H9 (cell line): ENCODE measurements around the gene PPARD. TPM values are rescaled to one million over a fixed set of nuclear protein-coding genes. Genes with fewer than 3 reads are reported as not detected.

ENCODE experiments used
- DNase-seq: peaks from one replicate; pipeline ENCODE4 v3.0.0-alpha.2; 2017
- H2AFZ ChIP-seq: one replicate; pipeline ENCODE4 v1.6.1; 2013; ENCODE audit warnings: mild to moderate bottlenecking, low read length, control low read depth, moderate library complexity
- H2AK5ac ChIP-seq: 2 replicates; pipeline ENCODE4 v1.6.1; 2013; ENCODE audit warnings: low read length, control low read depth, mixed read lengths; ENCODE audit not compliant: insufficient read length
- H2BK120ac ChIP-seq: one replicate; pipeline ENCODE4 v1.6.1; 2013; ENCODE audit warnings: low read depth, mild to moderate bottlenecking, low read length, control low read depth, inconsistent platforms; ENCODE audit not compliant: poor library complexity, severe bottlenecking
- H2BK12ac ChIP-seq: 2 replicates; pipeline ENCODE4 v1.6.1; 2013; ENCODE audit warnings: low read length, control low read depth, mixed read lengths, low read depth; ENCODE audit not compliant: insufficient read length
- H2BK15ac ChIP-seq: 2 replicates; pipeline ENCODE4 v1.6.1; 2013; ENCODE audit warnings: low read depth, low read length, control low read depth
- H2BK20ac ChIP-seq: one replicate; pipeline ENCODE4 v1.6.1; 2013; ENCODE audit warnings: low read depth, mild to moderate bottlenecking, low read length, control low read depth, inconsistent platforms; ENCODE audit not compliant: poor library complexity, severe bottlenecking
- H2BK5ac ChIP-seq: 2 replicates; pipeline ENCODE4 v1.6.1; 2013; ENCODE audit warnings: low read length, control low read depth, mixed read lengths; ENCODE audit not compliant: insufficient read length
- H3K14ac ChIP-seq: 2 replicates; pipeline ENCODE4 v1.6.1; 2013; ENCODE audit warnings: low read length, control low read depth; ENCODE audit not compliant: insufficient read depth
- H3K18ac ChIP-seq: 2 replicates; pipeline ENCODE4 v1.6.1; 2013; ENCODE audit warnings: low read depth, mild to moderate bottlenecking, mixed read lengths, low read length, control low read depth; ENCODE audit not compliant: insufficient read length
- H3K23ac ChIP-seq: 2 replicates; pipeline ENCODE4 v1.6.1; 2013; ENCODE audit warnings: low read length, control low read depth, mixed read lengths, low read depth; ENCODE audit not compliant: insufficient read length
- H3K23me2 ChIP-seq: 2 replicates; pipeline ENCODE4 v1.6.1; 2013; ENCODE audit warnings: low read depth, mild to moderate bottlenecking, mixed read lengths, low read length, control low read depth; ENCODE audit not compliant: insufficient read length, poor library complexity, severe bottlenecking
- H3K27ac ChIP-seq: 2 replicates; pipeline ENCODE4 v1.5.1; 2013; ENCODE audit warnings: low read length, control low read depth, mixed read lengths, low read depth; ENCODE audit not compliant: insufficient read length
- H3K27me3 ChIP-seq: 2 replicates; pipeline ENCODE4 v1.6.1; 2013; ENCODE audit warnings: low read length, control low read depth, inconsistent platforms; ENCODE audit not compliant: insufficient read depth
- H3K4ac ChIP-seq: 2 replicates; pipeline ENCODE4 v1.6.1; 2013; ENCODE audit warnings: low read depth, mild to moderate bottlenecking, control low read depth, inconsistent platforms, low read length, moderate library complexity
- H3K4me1 ChIP-seq: 2 replicates; pipeline ENCODE4 v1.6.1; 2013; ENCODE audit warnings: low read length, control low read depth, inconsistent platforms; ENCODE audit not compliant: insufficient read depth
- H3K4me2 ChIP-seq: 2 replicates; pipeline ENCODE4 v1.6.1; 2013; ENCODE audit warnings: low read length, control low read depth, mixed read lengths; ENCODE audit not compliant: insufficient read length, insufficient read depth
- H3K56ac ChIP-seq: 2 replicates; pipeline ENCODE4 v1.6.1; 2013; ENCODE audit warnings: low read depth, mild to moderate bottlenecking, mixed read lengths, low read length, control low read depth; ENCODE audit not compliant: insufficient read length
- H3K79me1 ChIP-seq: 2 replicates; pipeline ENCODE4 v1.6.1; 2013; ENCODE audit warnings: low read depth, mild to moderate bottlenecking, moderate library complexity, low read length, control low read depth, inconsistent platforms; ENCODE audit not compliant: insufficient read depth, poor library complexity, severe bottlenecking
- H3K79me2 ChIP-seq: 2 replicates; pipeline ENCODE4 v1.6.1; 2013; ENCODE audit warnings: low read length, control low read depth, inconsistent platforms; ENCODE audit not compliant: insufficient read depth
- H3K9ac ChIP-seq: 2 replicates; pipeline ENCODE4 v1.6.1; 2013; ENCODE audit warnings: low read length, control low read depth, mixed read lengths; ENCODE audit not compliant: insufficient read length; ENCODE audit errors: extremely low read depth
- H3K9me3 ChIP-seq: one replicate; pipeline ENCODE4 v1.6.1; 2013; ENCODE audit warnings: low read depth, low read length, inconsistent platforms; ENCODE audit not compliant: control insufficient read depth
- H3T11ph ChIP-seq: one replicate; pipeline ENCODE4 v1.6.1; 2013; ENCODE audit warnings: mild to moderate bottlenecking, low read length, control low read depth, inconsistent platforms
- H4K20me1 ChIP-seq: one replicate; pipeline ENCODE4 v1.6.1; 2013; ENCODE audit not compliant: control insufficient read depth, insufficient read length, insufficient read depth
- H4K5ac ChIP-seq: 2 replicates; pipeline ENCODE4 v1.6.1; 2013; ENCODE audit warnings: low read depth, mild to moderate bottlenecking, mixed read lengths, low read length, control low read depth; ENCODE audit not compliant: insufficient read length
- H4K8ac ChIP-seq: replicated peaks from 2 replicates; pipeline ENCODE4 v1.6.1; 2013; ENCODE audit warnings: low read length, control low read depth, mixed read lengths, low read depth; ENCODE audit not compliant: insufficient read length
- H4K91ac ChIP-seq: 2 replicates; pipeline ENCODE4 v1.6.1; 2013; ENCODE audit warnings: low read depth, mild to moderate bottlenecking, moderate library complexity, mixed read lengths, low read length, control low read depth; ENCODE audit not compliant: insufficient read length
- H3K27ac Mint-ChIP-seq, 3 experiments: 2 replicates in 2 of 3; 3 replicates in 1 of 3; pipeline ENCODE4 v1.8.0; 2020 to 2021; ENCODE audit warnings: mixed read lengths in 3 of 3, mild to moderate bottlenecking in 1 of 3, moderate library complexity in 1 of 3
- H3K27me3 Mint-ChIP-seq: 2 replicates; pipeline ENCODE4 v1.8.0; 2021; ENCODE audit warnings: low read depth, mild to moderate bottlenecking, moderate library complexity, mixed read lengths
- H3K36me3 Mint-ChIP-seq, 3 experiments: 2 replicates in 2 of 3; 3 replicates in 1 of 3; pipeline ENCODE4 v1.8.0; 2020 to 2021; ENCODE audit warnings: low read depth in 3 of 3, mixed read lengths in 3 of 3; ENCODE audit not compliant: insufficient read depth in 1 of 3
- H3K4me1 Mint-ChIP-seq, 2 experiments: 2 replicates each; pipeline ENCODE4 v1.8.0; 2020; ENCODE audit warnings: mixed read lengths in 2 of 2
- H3K4me3 Mint-ChIP-seq, 2 experiments: 2 replicates in 1 of 2; 3 replicates in 1 of 2; pipeline ENCODE4 v1.8.0; 2020 to 2021; ENCODE audit warnings: mild to moderate bottlenecking in 2 of 2, mixed read lengths in 2 of 2, moderate library complexity in 1 of 2
- H3K9me3 Mint-ChIP-seq, 2 experiments: 2 replicates in 1 of 2; 3 replicates in 1 of 2; pipeline ENCODE4 v1.8.0; 2020; ENCODE audit warnings: mild to moderate bottlenecking in 2 of 2, mixed read lengths in 2 of 2, moderate library complexity in 1 of 2
- WGBS: extraction: QIAGEN DNeasy Blood & Tissue Kit; methylation state at CpG from one replicate; pipeline ENCODE4 v1.1.7; 2013; ENCODE audit warnings: missing lambda C conversion rate, low lambda C conversion rate, mixed read lengths; ENCODE audit not compliant: insufficient read length; ENCODE audit errors: extremely low coverage; 5-methylcytosine and 5-hydroxymethylcytosine counted together
- total RNA-seq: library from RNA; stranded (reverse); gene quantifications from 2 replicates; pipeline ENCODE4 v1.2.1, GENCODE V29; 2021
- TF ChIP-seq, protein P1 (sequence below): fragments of 200-600 bp; sonication (generic); conservative IDR thresholded peaks from 3 replicates; pipeline ENCODE4 v1.8.0; 2021; ENCODE audit warnings: antibody characterized with exemption, mild to moderate bottlenecking

The PPARD gene
- total RNA-seq, 1 experiment from 2014 or later, result 11.7 TPM

DNA sequence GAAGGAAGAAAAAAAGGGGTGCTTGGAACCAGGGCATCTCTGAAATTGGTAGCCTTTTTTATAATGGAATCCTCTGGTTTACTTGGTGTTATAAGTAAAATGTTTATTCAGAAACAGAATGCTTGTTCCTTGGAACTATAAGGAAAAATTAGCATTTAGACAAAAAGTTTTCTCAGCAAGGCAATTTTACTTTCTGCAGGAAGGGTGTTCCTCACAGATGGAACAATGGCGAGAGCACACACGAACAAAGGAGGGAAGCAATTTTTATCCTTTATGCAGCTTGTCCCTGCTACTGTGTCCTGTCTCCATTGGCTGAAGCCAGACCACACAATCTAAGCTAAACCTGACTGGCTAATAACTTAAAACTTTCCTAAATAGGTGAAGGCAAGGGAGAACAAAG, 87.1 kb downstream of the PPARD start:
- H3K4me1 Mint-ChIP-seq, result peaks cover 21 to 41% of the 10 kb centered on the region in 2 experiments
- TF ChIP-seq, protein P1, sequence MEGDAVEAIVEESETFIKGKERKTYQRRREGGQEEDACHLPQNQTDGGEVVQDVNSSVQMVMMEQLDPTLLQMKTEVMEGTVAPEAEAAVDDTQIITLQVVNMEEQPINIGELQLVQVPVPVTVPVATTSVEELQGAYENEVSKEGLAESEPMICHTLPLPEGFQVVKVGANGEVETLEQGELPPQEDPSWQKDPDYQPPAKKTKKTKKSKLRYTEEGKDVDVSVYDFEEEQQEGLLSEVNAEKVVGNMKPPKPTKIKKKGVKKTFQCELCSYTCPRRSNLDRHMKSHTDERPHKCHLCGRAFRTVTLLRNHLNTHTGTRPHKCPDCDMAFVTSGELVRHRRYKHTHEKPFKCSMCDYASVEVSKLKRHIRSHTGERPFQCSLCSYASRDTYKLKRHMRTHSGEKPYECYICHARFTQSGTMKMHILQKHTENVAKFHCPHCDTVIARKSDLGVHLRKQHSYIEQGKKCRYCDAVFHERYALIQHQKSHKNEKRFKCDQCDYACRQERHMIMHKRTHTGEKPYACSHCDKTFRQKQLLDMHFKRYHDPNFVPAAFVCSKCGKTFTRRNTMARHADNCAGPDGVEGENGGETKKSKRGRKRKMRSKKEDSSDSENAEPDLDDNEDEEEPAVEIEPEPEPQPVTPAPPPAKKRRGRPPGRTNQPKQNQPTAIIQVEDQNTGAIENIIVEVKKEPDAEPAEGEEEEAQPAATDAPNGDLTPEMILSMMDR, result no peak
- Histone ChIP-seq H4K5ac (no peak overlapping the region), H2BK5ac (no peak overlapping the region), H2BK15ac (no peak overlapping the region), H3K79me2 (no peaks in the 10 kb centered on the region), H3K14ac (no peak overlapping the region), H2BK20ac (no peak overlapping the region), H3K4ac (no peak overlapping the region), H3K79me1 (no peaks in the 10 kb centered on the region), H3K4me2 (no peak overlapping the region), H3K4me1 (peaks cover 8% of the 10 kb centered on the region; the same call in 1 of the 2 replicates), H2BK12ac (no peak overlapping the region), H4K20me1 (no peaks in the 10 kb centered on the region), H3K23me2 (no peaks in the 10 kb centered on the region), H4K91ac (no peak overlapping the region), H2AFZ (no peak overlapping the region), H3T11ph (no peak overlapping the region), H3K9me3 (peaks cover 5% of the 10 kb centered on the region), H3K23ac (no peak overlapping the region), H3K27ac (no peak overlapping the region), H2BK120ac (no peak overlapping the region), H3K56ac (no peak overlapping the region), H3K27me3 (no peaks in the 10 kb centered on the region), H2AK5ac (no peak overlapping the region), H3K9ac (no peak overlapping the region), H4K8ac (no peak overlapping the region), H3K18ac (no peak overlapping the region)
- H3K4me3 Mint-ChIP-seq, result no peak overlapping the region
- H3K36me3 Mint-ChIP-seq, result peaks cover 16 to 29% (median 22%) of the 10 kb centered on the region in 3 experiments
- WGBS, result no CpG with 5 or more reads among the region's 2 CpGs
- DNase-seq, result no peak
- no peak overlapping the region for H3K27ac Mint-ChIP-seq
- H3K9me3 Mint-ChIP-seq, result peaks cover 8 to 11% of the 10 kb centered on the region in 2 experiments; a peak in 4 of 5 replicates
- H3K27me3 Mint-ChIP-seq, result no peaks in the 10 kb centered on the region; the same call in 1 of the 2 replicates
